SJSA1 (cell line): ENCODE measurements around the gene CELSR1. TPM values are rescaled to one million over a fixed set of nuclear protein-coding genes. Genes with fewer than 3 reads are reported as not detected.

Source experiments
- DNase-seq, 2 experiments: peaks; one replicate each; pipeline ENCODE4 v3.0.0-alpha.2; 2015 to 2020; ENCODE audit warnings: low spot score in 2 of 2, low read depth in 1 of 2
- H3K27ac ChIP-seq: fragments of 250-450 bp; sonication (Bioruptor Pico); 2 replicates; pipeline ENCODE4 v1.5.1; 2020; ENCODE audit warnings: mild to moderate bottlenecking, moderate library complexity
- H3K27me3 ChIP-seq: fragments of 250-450 bp; sonication (Bioruptor Pico); replicated peaks from 2 replicates; pipeline ENCODE4 v1.5.1; 2020; ENCODE audit warnings: mild to moderate bottlenecking, moderate library complexity
- H3K36me3 ChIP-seq: fragments of 250-450 bp; sonication (Bioruptor Pico); 2 replicates; pipeline ENCODE4 v1.5.1; 2020; ENCODE audit warnings: mild to moderate bottlenecking
- H3K4me1 ChIP-seq: fragments of 250-450 bp; sonication (Bioruptor Pico); replicated peaks from 2 replicates; pipeline ENCODE4 v1.6.1; 2021; ENCODE audit warnings: mild to moderate bottlenecking
- H3K4me3 ChIP-seq: fragments of 250-450 bp; sonication (Bioruptor Pico); 2 replicates; pipeline ENCODE4 v1.5.1; 2020; ENCODE audit warnings: mild to moderate bottlenecking
- H3K9me3 ChIP-seq: fragments of 250-450 bp; sonication (Bioruptor Pico); replicated peaks from 2 replicates; pipeline ENCODE4 v1.5.1; 2020; ENCODE audit warnings: mild to moderate bottlenecking
- total RNA-seq: library from RNA; depleted of rRNA; stranded (reverse); fragments of >200 nt; shearing (Covaris generic); gene quantifications from 2 replicates; pipeline ENCODE4 v1.2.3, GENCODE V29; 2014

The CELSR1 gene
- total RNA-seq, 1 experiment from 2014 or later = 1.1 TPM

- Histone ChIP-seq H3K27ac (no peak overlapping the region), H3K36me3 (peaks cover 95% of the 10 kb centered on the region), H3K4me1 (no peaks in the 10 kb centered on the region), H3K4me3 (no peak overlapping the region), H3K9me3 (no peaks in the 10 kb centered on the region), H3K27me3 (no peaks in the 10 kb centered on the region)
- no peak for DNase-seq
Observed at GRCh38 chr22:46352691-46353386, 184.6 kb downstream of the CELSR1 start.

- Histone ChIP-seq H3K27me3 (no peaks in the 10 kb centered on the region), H3K36me3 (peaks cover 97% of the 10 kb centered on the region), H3K4me3 (no peak overlapping the region)
Observed at GRCh38 chr22:46352276-46352675, 185.1 kb downstream of the CELSR1 start.

GRCh38 chr22:46351767-46352166, 185.7 kb downstream of the CELSR1 start:
- peaks cover 96% of the 10 kb centered on the region for H3K36me3 ChIP-seq
- DNase-seq = no peak
- no peaks in the 10 kb centered on the region for H3K27me3 ChIP-seq

More at GRCh38 chr22:46352276-46352675, 185.1 kb downstream of the CELSR1 start:
- no peak overlapping the region for H3K27ac ChIP-seq
- no peaks in the 10 kb centered on the region for H3K9me3 ChIP-seq
- no peak for DNase-seq
- no peaks in the 10 kb centered on the region for H3K4me1 ChIP-seq

GRCh38 chr22:46351131-46351735, 186.2 kb downstream of the CELSR1 start:
- H3K27me3 ChIP-seq = no peaks in the 10 kb centered on the region
- H3K9me3 ChIP-seq = no peaks in the 10 kb centered on the region
- no peak overlapping the region for H3K27ac ChIP-seq
- no peaks in the 10 kb centered on the region for H3K4me1 ChIP-seq
- DNase-seq = no peak
- peaks cover 96% of the 10 kb centered on the region for H3K36me3 ChIP-seq
- no peak overlapping the region for H3K4me3 ChIP-seq

More at GRCh38 chr22:46351767-46352166, 185.7 kb downstream of the CELSR1 start:
- Histone ChIP-seq H3K9me3 (no peaks in the 10 kb centered on the region), H3K27ac (no peak overlapping the region), H3K4me3 (no peak overlapping the region), H3K4me1 (no peaks in the 10 kb centered on the region)

GRCh38 chr22:46350646-46351045, 186.8 kb downstream of the CELSR1 start:
- no peaks in the 10 kb centered on the region for H3K27me3 ChIP-seq
- H3K4me3 ChIP-seq = no peak overlapping the region
- no peaks in the 10 kb centered on the region for H3K4me1 ChIP-seq
- peaks cover 96% of the 10 kb centered on the region for H3K36me3 ChIP-seq
- H3K27ac ChIP-seq = no peak overlapping the region
- DNase-seq = no peak
- no peaks in the 10 kb centered on the region for H3K9me3 ChIP-seq

- no peak overlapping the region for H3K4me3 ChIP-seq
- no peak overlapping the region for H3K27ac ChIP-seq
- peaks cover 96% of the 10 kb centered on the region for H3K36me3 ChIP-seq
- no peak for DNase-seq
- H3K4me1 ChIP-seq = no peaks in the 10 kb centered on the region
- H3K9me3 ChIP-seq = no peaks in the 10 kb centered on the region
- H3K27me3 ChIP-seq = no peaks in the 10 kb centered on the region
Observed at GRCh38 chr22:46350121-46350520, 187.3 kb downstream of the CELSR1 start.

GRCh38 chr22:46349681-46350080, 187.7 kb downstream of the CELSR1 start:
- Histone ChIP-seq H3K4me3 (no peak overlapping the region), H3K27me3 (no peaks in the 10 kb centered on the region), H3K4me1 (no peaks in the 10 kb centered on the region), H3K9me3 (no peaks in the 10 kb centered on the region), H3K27ac (no peak overlapping the region), H3K36me3 (peaks cover 96% of the 10 kb centered on the region)
- DNase-seq = no peak

GRCh38 chr22:46349238-46349637, 188.2 kb downstream of the CELSR1 start:
- Histone ChIP-seq H3K27me3 (no peaks in the 10 kb centered on the region), H3K4me1 (no peaks in the 10 kb centered on the region), H3K4me3 (no peak overlapping the region), H3K36me3 (peaks cover 96% of the 10 kb centered on the region), H3K27ac (no peak overlapping the region), H3K9me3 (no peaks in the 10 kb centered on the region)
- DNase-seq = no peak

GRCh38 chr22:46348099-46348695, 189.2 kb downstream of the CELSR1 start:
- Histone ChIP-seq H3K27me3 (no peaks in the 10 kb centered on the region), H3K36me3 (peaks cover 96% of the 10 kb centered on the region), H3K4me3 (no peak overlapping the region), H3K4me1 (no peaks in the 10 kb centered on the region), H3K9me3 (no peaks in the 10 kb centered on the region), H3K27ac (no peak overlapping the region)
- DNase-seq = no peak

GRCh38 chr22:46347646-46348045, 189.8 kb downstream of the CELSR1 start:
- Histone ChIP-seq H3K9me3 (no peaks in the 10 kb centered on the region), H3K36me3 (peaks cover 96% of the 10 kb centered on the region), H3K4me1 (no peaks in the 10 kb centered on the region), H3K27me3 (no peaks in the 10 kb centered on the region), H3K27ac (no peak overlapping the region), H3K4me3 (no peak overlapping the region)
- no peak for DNase-seq

GRCh38 chr22:46346680-46347405, 190.6 kb downstream of the CELSR1 start:
- Histone ChIP-seq H3K9me3 (no peaks in the 10 kb centered on the region), H3K4me1 (no peaks in the 10 kb centered on the region), H3K27ac (no peak overlapping the region), H3K4me3 (no peak overlapping the region), H3K36me3 (peaks cover 96% of the 10 kb centered on the region), H3K27me3 (no peaks in the 10 kb centered on the region)
- no peak for DNase-seq

GRCh38 chr22:46340676-46341075, 196.7 kb downstream of the CELSR1 start:
- no peak for DNase-seq
- no peaks in the 10 kb centered on the region for H3K9me3 ChIP-seq
- no peaks in the 10 kb centered on the region for H3K27me3 ChIP-seq
- no peak overlapping the region for H3K27ac ChIP-seq
- no peak overlapping the region for H3K4me3 ChIP-seq
- H3K4me1 ChIP-seq = peaks cover 7% of the 10 kb centered on the region
- H3K36me3 ChIP-seq = peaks cover 88% of the 10 kb centered on the region

- no peak for DNase-seq
- Histone ChIP-seq H3K9me3 (no peaks in the 10 kb centered on the region), H3K4me1 (peaks cover 7% of the 10 kb centered on the region), H3K4me3 (no peak overlapping the region), H3K27me3 (no peaks in the 10 kb centered on the region), H3K27ac (no peak overlapping the region), H3K36me3 (peaks cover 82% of the 10 kb centered on the region)
Observed at GRCh38 chr22:46339956-46340355, 197.5 kb downstream of the CELSR1 start.

- H3K4me1 ChIP-seq = peaks cover 7% of the 10 kb centered on the region
- H3K27me3 ChIP-seq = no peaks in the 10 kb centered on the region
Observed at GRCh38 chr22:46338636-46339035, 198.8 kb downstream of the CELSR1 start.

More at GRCh38 chr22:46338636-46339035, 198.8 kb downstream of the CELSR1 start:
- Histone ChIP-seq H3K36me3 (peaks cover 77% of the 10 kb centered on the region), H3K9me3 (no peaks in the 10 kb centered on the region), H3K4me3 (no peak overlapping the region), H3K27ac (no peak overlapping the region)
- no peak for DNase-seq
